Activated CD4-positive, alpha-beta T cell treated with anti-CD3 and anti-CD28 coated beads for 36 hours (primary cell): ENCODE data around the gene TXNRD2. TPM values are rescaled to one million over a fixed set of nuclear protein-coding genes. Genes with fewer than 3 reads are reported as not detected.

Experiments
- ATAC-seq: fragments of 200-7000 bp; cut with Tn5 transposase; one replicate; pipeline ENCODE4 v1.10.0; 2021; ENCODE audit warnings: mild to moderate bottlenecking, moderate library complexity
- CTCF ChIA-PET: fragments of 350-600 bp; sonication (Branson Sonifier 250); formaldehyde crosslinking; loops from one replicate; lab custom pipeline; 2021; ENCODE audit warnings: antibody characterized with exemption; lab: Charles Lee
- POLR2A ChIA-PET: fragments of 350-600 bp; sonication (Branson Sonifier 250); formaldehyde crosslinking; loops from one replicate; lab custom pipeline; 2021; ENCODE audit warnings: antibody characterized with exemption, inconsistent platforms; lab: Charles Lee
- DNase-seq: peaks from one replicate; pipeline ENCODE4 v3.0.0-alpha.2; 2020
- H3K27ac Mint-ChIP-seq: one replicate; pipeline ENCODE4 v1.8.0; 2021; ENCODE audit warnings: mixed read lengths
- H3K27me3 Mint-ChIP-seq: one replicate; pipeline ENCODE4 v1.8.0; 2021; ENCODE audit warnings: mixed read lengths
- H3K36me3 Mint-ChIP-seq: one replicate; pipeline ENCODE4 v1.8.0; 2021; ENCODE audit warnings: low read depth, mixed read lengths
- H3K4me1 Mint-ChIP-seq: one replicate; pipeline ENCODE4 v1.8.0; 2021; ENCODE audit warnings: mixed read lengths
- H3K4me3 Mint-ChIP-seq: one replicate; pipeline ENCODE4 v1.8.0; 2021; ENCODE audit warnings: mild to moderate bottlenecking, moderate library complexity, mixed read lengths
- H3K9me3 Mint-ChIP-seq: one replicate; pipeline ENCODE4 v1.8.0; 2021; ENCODE audit warnings: low read depth, mixed read lengths
- intact Hi-C, 2 experiments: fragments of 100-400 bp; cut with DNase I in 1 of 2; cut with micrococcal nuclease in 1 of 2; formaldehyde crosslinking; loops; one replicate each; pipeline versions ENCODE4 v1.14.2 to v1.15.1; 2022 to 2024; cut with DNase I, micrococcal nuclease
- total RNA-seq, 2 experiments: library from RNA; stranded (reverse); gene quantifications; one replicate each; pipeline ENCODE4 v1.2.3, GENCODE V29; 2021

Gene TXNRD2
- total RNA-seq, 2 experiments from 2014 or later: 24.1 to 25.3 TPM

DNA sequence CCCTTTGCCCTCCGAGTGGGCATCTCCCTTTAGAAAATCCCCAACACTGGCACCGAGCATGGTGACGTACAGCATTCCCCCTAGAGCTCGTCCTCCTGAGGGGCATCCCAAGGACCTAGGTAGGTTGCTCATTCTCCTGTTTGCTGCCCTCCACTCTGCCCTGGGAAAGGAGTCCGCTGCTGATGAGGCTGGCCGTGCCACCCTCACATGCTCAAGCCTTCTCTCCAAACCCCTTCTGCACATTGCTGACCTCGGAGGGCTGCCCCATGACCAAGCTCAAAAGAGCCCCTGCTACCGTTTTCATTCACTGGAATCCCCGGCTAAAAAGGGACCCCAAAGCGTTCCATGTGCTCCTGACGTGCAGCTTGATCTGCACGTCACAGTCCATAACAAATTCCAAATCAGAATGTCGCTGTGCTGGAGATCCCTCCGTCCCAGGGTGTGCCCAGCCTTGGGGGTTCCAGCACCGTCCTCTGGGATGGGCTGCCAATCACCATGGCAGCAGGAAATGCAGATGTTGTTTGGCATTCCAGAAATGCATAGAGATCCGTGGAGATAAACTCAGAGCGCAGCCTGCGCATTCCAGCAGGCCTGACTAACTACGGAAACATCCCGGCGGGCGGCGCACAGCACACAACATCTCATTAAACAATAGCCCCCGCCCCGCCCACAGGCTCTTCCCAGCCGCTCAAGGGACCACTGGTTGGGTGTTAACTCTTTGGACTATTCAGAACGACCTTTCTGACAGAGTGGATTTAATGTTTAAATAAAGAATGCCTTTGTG, 60.6 kb downstream of the TXNRD2 start:
- intact Hi-C loops: no loop called here
- Mint-ChIP-seq H3K27me3 (no peaks in the 10 kb centered on the region), H3K9me3 (no peaks in the 10 kb centered on the region), H3K27ac (no peak overlapping the region), H3K4me1 (peaks cover 8% of the 10 kb centered on the region), H3K4me3 (no peak overlapping the region), H3K36me3 (no peaks in the 10 kb centered on the region)
- DNase-seq (no peak), ATAC-seq (no peak)
- ChIA-PET POLR2A (no interaction called here), CTCF (interaction anchor here (0.7 kb wide), 1 partner anchor 162 kb away, joined by 3 read pairs; no protein-coding TSS in a partner anchor)

DNA sequence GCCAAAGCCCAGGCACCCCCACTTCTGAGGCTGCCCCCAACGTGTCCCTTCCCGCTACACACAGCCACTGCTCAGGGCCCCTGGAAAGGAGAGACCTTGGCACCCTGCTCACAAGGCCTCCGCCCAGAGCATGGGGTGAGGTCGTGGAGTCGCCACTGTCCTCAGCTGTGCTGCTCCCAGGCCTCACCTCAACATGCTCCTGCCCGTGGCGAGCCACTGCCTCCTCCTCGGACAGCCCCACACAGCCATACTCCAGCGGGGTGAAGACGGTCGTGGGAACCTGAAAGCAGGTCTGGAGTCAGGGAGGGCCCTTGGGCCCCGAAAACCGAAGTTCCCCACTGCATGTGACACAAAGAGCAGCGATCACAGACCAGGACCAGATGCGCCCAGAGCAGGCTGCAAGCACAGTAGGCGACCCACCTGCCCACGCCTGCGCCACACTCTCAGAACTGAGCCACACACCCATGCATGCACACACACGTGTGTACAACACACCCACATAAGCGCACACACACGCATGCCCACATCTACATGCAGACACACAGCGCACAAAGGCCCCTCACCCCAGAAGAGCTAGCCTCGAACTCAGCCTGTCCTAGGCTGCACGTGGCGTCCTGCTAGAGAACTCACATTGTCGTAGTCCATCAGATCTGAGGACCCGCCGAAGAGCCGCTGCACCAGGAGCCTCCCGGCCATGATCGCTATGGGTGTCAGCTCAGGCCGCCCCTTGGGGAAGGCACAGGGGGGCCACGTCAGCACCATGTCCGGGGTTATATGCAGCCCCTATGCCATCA, 61.4 kb downstream of the TXNRD2 start:
- no peak overlapping the region for H3K4me3 Mint-ChIP-seq
- no peaks in the 10 kb centered on the region for H3K27me3 Mint-ChIP-seq
- intact Hi-C loops: no loop called here
- ChIA-PET POLR2A (no interaction called here), CTCF (interaction anchor here (0.7 kb wide), 1 partner anchor 25 kb away, joined by 3 read pairs; no protein-coding TSS in a partner anchor)
- no peaks in the 10 kb centered on the region for H3K9me3 Mint-ChIP-seq
- ATAC-seq: no peak
- H3K4me1 Mint-ChIP-seq: peaks cover 3% of the 10 kb centered on the region
- no peaks in the 10 kb centered on the region for H3K36me3 Mint-ChIP-seq
- DNase-seq: peak; percentile 3
- no peak overlapping the region for H3K27ac Mint-ChIP-seq

DNA sequence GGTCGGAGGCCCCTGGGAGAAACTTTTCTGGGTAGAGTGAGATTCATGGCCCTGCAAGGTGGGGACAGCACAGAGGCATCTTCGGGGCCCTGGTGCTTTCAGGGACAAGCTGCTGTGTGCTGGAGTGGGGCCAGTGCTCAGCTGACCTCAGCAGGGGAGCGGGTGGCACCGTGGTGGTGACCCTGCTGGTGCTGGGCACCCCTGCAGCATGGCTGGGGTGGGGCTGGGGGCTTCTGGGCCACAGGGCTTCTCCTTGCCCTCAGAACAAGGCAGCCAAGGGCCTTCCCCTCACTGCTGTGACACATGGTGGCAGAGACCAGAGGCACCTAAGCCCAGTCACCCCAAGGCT, 62.0 kb downstream of the TXNRD2 start:
- DNase-seq (peak; percentile 1), ATAC-seq (no peak)
- H3K9me3 Mint-ChIP-seq: no peaks in the 10 kb centered on the region
- H3K4me1 Mint-ChIP-seq: peaks cover 6% of the 10 kb centered on the region
- H3K4me3 Mint-ChIP-seq: no peak overlapping the region
- no peak overlapping the region for H3K27ac Mint-ChIP-seq
- no peaks in the 10 kb centered on the region for H3K27me3 Mint-ChIP-seq
- no peaks in the 10 kb centered on the region for H3K36me3 Mint-ChIP-seq
- intact Hi-C loops: no loop called here
- ChIA-PET POLR2A (no interaction called here), CTCF (interaction anchor here (0.7 kb wide), 1 partner anchor 24 kb away, joined by 3 read pairs; no protein-coding TSS in a partner anchor)

DNA sequence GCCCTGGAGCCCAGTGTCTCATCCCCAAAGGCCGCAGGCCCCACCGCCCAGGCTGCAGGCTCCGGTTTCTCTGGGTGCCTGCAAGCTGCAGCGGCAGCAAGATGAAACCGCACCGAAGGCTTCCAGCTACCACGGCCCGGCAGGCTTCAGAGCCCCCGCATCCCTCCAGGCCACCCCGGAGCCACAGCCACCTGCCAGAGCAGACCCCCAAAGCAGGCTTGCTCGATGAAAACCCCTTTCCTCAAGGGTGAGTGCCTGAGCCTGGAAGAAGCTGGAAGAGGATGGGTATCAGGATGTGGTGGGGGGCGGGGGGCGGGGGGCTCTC, 62.4 kb downstream of the TXNRD2 start:
- ChIA-PET POLR2A (no interaction called here), CTCF (no interaction called here)
- Mint-ChIP-seq H3K4me1 (peaks cover 8% of the 10 kb centered on the region), H3K27me3 (no peaks in the 10 kb centered on the region), H3K36me3 (no peaks in the 10 kb centered on the region), H3K9me3 (no peaks in the 10 kb centered on the region), H3K27ac (no peak overlapping the region), H3K4me3 (no peak overlapping the region)
- DNase-seq (no peak), ATAC-seq (no peak)
- intact Hi-C loops: no loop called here

DNA sequence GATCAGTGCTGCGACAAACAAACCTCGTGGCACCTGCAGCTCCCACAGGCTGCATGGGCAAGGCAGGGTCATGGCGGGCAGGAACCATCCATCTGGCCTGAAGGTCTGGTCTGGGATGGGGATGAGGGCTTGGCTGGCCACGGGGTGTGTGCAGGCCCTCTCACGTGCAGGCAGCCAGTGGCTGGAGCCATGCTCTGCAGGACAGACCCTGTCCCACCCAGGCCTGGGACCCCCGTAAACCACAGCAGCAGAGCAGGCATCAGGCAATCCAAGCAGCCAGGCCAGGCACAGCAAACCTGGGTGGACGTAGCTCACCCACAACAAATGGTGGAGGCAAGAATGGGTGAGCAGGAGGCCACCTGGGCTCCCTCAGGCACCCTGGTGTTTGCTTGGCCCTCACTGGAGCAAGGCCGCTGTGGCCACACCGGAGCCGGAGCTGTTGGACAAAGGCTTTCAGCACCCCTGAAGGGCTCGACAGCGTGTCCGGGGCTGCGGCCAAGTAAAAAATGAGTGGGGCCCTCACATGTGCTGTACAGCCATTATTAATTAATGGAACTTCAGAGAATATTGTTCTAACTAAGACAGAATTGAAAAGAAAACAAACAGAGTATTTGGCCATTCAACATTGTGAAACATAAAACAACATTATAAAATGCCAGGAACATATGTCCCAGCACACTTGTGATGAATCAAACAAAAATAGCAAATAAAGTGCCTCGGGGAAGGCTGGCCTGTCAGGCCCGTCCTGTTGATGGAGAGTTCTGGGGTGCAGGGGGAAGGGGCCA, 63.0 kb downstream of the TXNRD2 start:
- Mint-ChIP-seq H3K4me1 (peaks cover 10% of the 10 kb centered on the region), H3K4me3 (no peak overlapping the region), H3K27me3 (no peaks in the 10 kb centered on the region), H3K27ac (no peak overlapping the region), H3K36me3 (no peaks in the 10 kb centered on the region), H3K9me3 (no peaks in the 10 kb centered on the region)
- intact Hi-C loops: no loop called here
- ATAC-seq (no peak), DNase-seq (peak; percentile 1)
- ChIA-PET CTCF (no interaction called here), POLR2A (no interaction called here)

DNA sequence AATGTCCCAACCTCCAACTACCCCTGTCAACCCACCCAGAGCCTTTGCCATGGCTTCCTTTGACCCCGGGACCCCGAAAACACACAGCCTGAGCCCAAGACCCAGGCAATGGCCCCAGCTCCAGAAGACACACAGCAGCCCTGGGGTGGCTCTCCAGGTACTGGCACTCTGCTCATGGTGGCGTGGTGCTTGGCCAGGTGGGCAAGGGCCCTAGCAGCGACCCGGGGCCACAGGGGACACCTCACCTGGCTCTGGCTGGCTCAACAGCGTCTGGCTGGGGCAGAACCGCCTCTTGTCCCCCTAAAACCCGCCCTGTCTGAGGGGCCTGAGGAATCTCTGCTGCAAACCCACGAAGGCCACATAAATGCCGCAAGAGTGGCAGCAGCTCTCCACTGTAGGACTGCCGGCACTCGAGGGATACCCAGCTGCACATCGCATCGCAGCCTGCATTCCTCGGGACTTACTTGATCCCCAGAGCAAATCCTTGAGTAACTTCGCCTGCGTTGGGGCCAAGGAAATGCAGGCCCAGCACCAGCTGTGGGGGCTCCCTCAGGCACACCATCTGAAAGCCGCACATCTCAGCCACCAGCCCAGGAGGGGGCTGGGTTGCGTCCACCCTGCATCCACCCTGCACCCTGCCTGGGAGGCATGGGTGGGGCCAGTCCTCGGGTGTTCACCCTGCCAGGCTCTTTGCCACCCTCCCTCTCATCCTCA, 63.8 kb downstream of the TXNRD2 start:
- peaks cover 10% of the 10 kb centered on the region for H3K4me1 Mint-ChIP-seq
- ChIA-PET CTCF (no interaction called here), POLR2A (no interaction called here)

DNA sequence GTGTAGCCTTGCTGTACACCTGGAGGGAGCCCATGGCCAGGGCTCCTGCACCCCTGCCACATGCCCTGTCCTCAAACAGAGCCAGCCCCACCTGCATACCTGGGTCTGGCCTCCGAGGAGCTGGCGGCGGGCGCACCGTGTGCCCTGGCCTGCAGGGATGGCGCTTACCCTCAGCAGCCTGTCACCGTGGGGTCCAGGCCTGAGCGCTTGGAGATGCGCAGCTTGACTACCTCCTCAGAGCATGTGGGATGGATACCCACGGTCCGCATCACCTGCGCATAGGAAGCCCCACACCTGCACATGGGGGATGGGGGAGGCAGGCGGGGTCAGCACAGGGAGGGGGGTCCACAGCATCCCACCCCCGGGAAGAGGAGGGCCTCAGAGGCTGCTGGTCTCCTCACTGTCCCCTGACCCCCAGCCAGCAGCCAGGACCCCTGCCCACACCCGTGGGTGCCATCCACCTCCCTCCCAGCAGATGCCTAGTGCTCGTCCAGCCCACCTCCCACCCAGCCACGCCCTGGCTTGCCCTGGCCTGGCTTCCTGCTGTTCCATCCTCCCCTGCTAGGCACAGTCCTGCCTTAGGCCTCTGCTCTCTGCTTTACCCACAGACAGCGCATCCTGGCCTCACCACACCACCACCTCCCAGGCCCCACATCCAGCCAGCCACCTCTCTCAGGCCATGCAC, 64.5 kb downstream of the TXNRD2 start:
- POLR2A ChIA-PET: no interaction called here
- CTCF ChIA-PET: no interaction called here
- no peak overlapping the region for H3K27ac Mint-ChIP-seq
- H3K4me1 Mint-ChIP-seq: peaks cover 10% of the 10 kb centered on the region
- intact Hi-C loops: no loop called here
- no peaks in the 10 kb centered on the region for H3K27me3 Mint-ChIP-seq
- H3K4me3 Mint-ChIP-seq: no peak overlapping the region
- ATAC-seq (no peak), DNase-seq (peak; percentile 2)
- no peaks in the 10 kb centered on the region for H3K36me3 Mint-ChIP-seq
- no peaks in the 10 kb centered on the region for H3K9me3 Mint-ChIP-seq

More for the DNA sequence above, 63.8 kb downstream of the TXNRD2 start:
- intact Hi-C loops: no loop called here
- no peak overlapping the region for H3K27ac Mint-ChIP-seq
- no peaks in the 10 kb centered on the region for H3K27me3 Mint-ChIP-seq
- H3K9me3 Mint-ChIP-seq: no peaks in the 10 kb centered on the region
- DNase-seq (no peak), ATAC-seq (no peak)
- H3K36me3 Mint-ChIP-seq: no peaks in the 10 kb centered on the region
- H3K4me3 Mint-ChIP-seq: no peak overlapping the region

DNA sequence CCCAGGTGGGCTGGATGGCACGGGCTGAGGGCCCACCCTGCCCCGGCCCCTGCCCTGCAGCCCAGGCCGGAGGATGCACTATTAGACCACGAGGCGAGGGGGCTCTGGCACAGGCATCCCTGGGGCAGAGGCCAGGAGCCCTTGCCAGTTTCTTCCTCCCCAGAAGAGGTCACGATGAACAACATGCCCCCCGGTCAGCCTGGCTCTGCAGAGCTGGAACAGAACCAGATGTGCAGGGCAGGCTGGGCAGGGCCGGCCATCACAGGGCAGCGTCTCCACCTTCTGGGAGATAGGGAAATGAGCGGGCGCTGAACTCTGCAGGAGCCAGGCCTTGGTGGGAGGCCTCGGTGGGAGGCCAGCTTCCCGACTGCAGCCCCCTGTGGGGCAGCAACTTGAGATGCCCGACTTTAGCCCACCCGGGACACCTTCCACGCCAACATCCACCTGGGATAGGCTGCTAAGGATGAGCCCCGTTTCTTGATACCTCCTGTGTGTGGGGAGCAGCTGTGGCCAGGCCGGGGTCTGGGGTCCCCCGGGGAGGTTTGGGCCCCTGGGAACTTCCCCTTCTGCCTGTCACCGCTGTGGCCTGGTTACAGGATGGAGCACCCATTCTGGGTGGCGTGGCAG, 65.2 kb downstream of the TXNRD2 start:
- Mint-ChIP-seq H3K27me3 (no peaks in the 10 kb centered on the region), H3K4me1 (peaks cover 10% of the 10 kb centered on the region), H3K36me3 (no peaks in the 10 kb centered on the region), H3K9me3 (no peaks in the 10 kb centered on the region), H3K4me3 (no peak overlapping the region), H3K27ac (no peak overlapping the region)
- ChIA-PET POLR2A (interaction anchor here (1.0 kb wide), 1 partner anchor 21 kb away, joined by 3 read pairs; no protein-coding TSS in a partner anchor), CTCF (no interaction called here)
- DNase-seq (no peak), ATAC-seq (no peak)
- intact Hi-C loops: no loop called here

DNA sequence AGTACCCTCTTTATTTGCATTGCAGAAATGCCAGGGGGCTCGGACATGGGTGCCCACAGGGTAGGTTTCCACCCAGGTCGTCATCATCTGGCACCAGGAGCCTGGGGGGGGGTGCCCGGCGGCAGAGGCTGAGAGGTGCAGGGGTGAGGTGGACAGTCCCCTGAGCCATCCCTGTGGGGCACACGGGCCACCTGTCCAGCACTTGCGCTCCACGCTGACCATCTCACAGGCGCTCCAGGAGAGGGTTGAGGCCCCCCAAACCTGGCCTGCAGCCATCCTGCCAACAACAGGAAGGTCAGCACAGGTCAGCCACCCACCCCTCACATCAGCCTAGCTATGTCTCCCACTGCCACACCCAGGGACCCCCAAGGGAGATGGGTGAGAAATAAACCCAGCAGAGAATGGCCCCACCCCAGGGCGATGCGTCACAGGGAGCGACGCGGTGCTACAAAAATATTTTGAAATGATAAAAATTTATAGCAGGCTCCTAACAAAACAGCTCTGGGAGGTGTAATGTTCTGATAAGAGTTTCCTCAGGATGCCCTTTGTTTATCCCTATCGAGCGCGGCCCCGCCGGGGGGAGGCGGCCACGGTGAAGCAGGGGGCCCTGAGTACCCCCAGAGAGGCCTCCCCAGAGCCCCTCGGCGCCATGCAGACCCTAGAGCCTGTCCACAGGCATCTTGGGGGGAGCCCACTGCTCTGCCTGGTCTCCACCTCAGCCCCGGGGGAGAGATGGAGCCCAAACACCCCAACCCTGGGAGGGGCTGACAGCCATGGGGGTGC, 65.9 kb downstream of the TXNRD2 start:
- H3K36me3 Mint-ChIP-seq: no peaks in the 10 kb centered on the region
- ATAC-seq: no peak

DNA sequence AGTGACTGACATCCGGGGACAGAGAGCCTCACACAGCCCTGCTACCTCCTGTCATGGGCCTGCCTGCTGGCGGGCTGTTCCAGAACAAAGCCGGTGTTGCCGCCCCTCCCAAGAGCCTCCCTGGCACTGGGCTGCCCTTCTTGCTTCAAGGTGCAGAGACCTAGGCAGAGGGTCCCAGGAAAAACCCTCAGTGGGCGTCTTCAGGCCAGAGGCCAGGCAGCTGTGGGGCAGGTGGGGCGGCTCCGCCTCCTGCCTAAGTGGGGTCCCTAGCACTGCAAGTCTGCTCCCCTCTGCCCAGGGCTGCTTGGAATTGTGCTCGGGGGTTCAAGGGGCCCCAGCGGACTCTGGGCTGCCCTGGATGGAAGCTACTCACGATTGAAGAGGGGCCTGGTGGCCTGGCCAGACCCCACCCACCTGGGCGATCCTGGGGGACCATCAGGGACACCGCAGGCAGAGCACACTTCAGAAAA, 66.5 kb downstream of the TXNRD2 start:
- Mint-ChIP-seq H3K4me1 (peaks cover 10% of the 10 kb centered on the region), H3K27ac (no peak overlapping the region), H3K36me3 (no peaks in the 10 kb centered on the region), H3K4me3 (no peak overlapping the region), H3K9me3 (no peaks in the 10 kb centered on the region), H3K27me3 (no peaks in the 10 kb centered on the region)
- no peak for DNase-seq
- ChIA-PET CTCF (no interaction called here), POLR2A (interaction anchor here (1.0 kb wide), 1 partner anchor 20 kb away, joined by 3 read pairs; no protein-coding TSS in a partner anchor)
- ATAC-seq: no peak
- intact Hi-C loops: no loop called here

More for the DNA sequence above, 65.9 kb downstream of the TXNRD2 start:
- Mint-ChIP-seq H3K9me3 (no peaks in the 10 kb centered on the region), H3K4me1 (peaks cover 10% of the 10 kb centered on the region), H3K4me3 (no peak overlapping the region), H3K27me3 (no peaks in the 10 kb centered on the region), H3K27ac (no peak overlapping the region)
- intact Hi-C loops: no loop called here
- ChIA-PET CTCF (no interaction called here), POLR2A (interaction anchor here (1.0 kb wide), 1 partner anchor 20 kb away, joined by 3 read pairs; no protein-coding TSS in a partner anchor)
- DNase-seq: peak; percentile 2
